ENCODE results near the gene NUMA1.

GRCh38 chr11:72037554-72038311, 42.6 kb downstream of the NUMA1 start:
- TF ChIP-seq, protein P1, sequence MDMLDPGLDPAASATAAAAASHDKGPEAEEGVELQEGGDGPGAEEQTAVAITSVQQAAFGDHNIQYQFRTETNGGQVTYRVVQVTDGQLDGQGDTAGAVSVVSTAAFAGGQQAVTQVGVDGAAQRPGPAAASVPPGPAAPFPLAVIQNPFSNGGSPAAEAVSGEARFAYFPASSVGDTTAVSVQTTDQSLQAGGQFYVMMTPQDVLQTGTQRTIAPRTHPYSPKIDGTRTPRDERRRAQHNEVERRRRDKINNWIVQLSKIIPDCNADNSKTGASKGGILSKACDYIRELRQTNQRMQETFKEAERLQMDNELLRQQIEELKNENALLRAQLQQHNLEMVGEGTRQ (CRISPR knock-in tag; IDR thresholded peaks at IDR 0.05) = no peak
- TF ChIP-seq SMARCE1 (IDR thresholded peaks at IDR 0.05) (no peak), ELF1 (tag; IDR thresholded peaks at IDR 0.05) (no peak), GTF2F1 (IDR thresholded peaks at IDR 0.05; ENCODE audit: low read depth, low read length) (no peak), ZNF263 (CRISPR knock-in tag; IDR thresholded peaks at IDR 0.05; ENCODE audit: borderline replicate concordance) (no peak), TAF1 (IDR thresholded peaks at IDR 0.05; ENCODE audit: control insufficient read depth, extremely low read depth, insufficient read depth, low read length, severe bottlenecking) (no peak), BRF2 (IDR thresholded peaks at IDR 0.05; ENCODE audit: borderline replicate concordance, insufficient read depth, insufficient read length) (no peak), CTCF (IDR thresholded peaks at IDR 0.05 in 2 of 3, conservative IDR thresholded peaks at IDR 0.05 in 1 of 3; ENCODE audit: insufficient read depth in 2 of 3, low read depth in 1 of 3, low read length in 3 of 3) (no peak), MAFF (IDR thresholded peaks at IDR 0.05; ENCODE audit: low read length) (no peak)
- TF ChIP-seq, protein P2, sequence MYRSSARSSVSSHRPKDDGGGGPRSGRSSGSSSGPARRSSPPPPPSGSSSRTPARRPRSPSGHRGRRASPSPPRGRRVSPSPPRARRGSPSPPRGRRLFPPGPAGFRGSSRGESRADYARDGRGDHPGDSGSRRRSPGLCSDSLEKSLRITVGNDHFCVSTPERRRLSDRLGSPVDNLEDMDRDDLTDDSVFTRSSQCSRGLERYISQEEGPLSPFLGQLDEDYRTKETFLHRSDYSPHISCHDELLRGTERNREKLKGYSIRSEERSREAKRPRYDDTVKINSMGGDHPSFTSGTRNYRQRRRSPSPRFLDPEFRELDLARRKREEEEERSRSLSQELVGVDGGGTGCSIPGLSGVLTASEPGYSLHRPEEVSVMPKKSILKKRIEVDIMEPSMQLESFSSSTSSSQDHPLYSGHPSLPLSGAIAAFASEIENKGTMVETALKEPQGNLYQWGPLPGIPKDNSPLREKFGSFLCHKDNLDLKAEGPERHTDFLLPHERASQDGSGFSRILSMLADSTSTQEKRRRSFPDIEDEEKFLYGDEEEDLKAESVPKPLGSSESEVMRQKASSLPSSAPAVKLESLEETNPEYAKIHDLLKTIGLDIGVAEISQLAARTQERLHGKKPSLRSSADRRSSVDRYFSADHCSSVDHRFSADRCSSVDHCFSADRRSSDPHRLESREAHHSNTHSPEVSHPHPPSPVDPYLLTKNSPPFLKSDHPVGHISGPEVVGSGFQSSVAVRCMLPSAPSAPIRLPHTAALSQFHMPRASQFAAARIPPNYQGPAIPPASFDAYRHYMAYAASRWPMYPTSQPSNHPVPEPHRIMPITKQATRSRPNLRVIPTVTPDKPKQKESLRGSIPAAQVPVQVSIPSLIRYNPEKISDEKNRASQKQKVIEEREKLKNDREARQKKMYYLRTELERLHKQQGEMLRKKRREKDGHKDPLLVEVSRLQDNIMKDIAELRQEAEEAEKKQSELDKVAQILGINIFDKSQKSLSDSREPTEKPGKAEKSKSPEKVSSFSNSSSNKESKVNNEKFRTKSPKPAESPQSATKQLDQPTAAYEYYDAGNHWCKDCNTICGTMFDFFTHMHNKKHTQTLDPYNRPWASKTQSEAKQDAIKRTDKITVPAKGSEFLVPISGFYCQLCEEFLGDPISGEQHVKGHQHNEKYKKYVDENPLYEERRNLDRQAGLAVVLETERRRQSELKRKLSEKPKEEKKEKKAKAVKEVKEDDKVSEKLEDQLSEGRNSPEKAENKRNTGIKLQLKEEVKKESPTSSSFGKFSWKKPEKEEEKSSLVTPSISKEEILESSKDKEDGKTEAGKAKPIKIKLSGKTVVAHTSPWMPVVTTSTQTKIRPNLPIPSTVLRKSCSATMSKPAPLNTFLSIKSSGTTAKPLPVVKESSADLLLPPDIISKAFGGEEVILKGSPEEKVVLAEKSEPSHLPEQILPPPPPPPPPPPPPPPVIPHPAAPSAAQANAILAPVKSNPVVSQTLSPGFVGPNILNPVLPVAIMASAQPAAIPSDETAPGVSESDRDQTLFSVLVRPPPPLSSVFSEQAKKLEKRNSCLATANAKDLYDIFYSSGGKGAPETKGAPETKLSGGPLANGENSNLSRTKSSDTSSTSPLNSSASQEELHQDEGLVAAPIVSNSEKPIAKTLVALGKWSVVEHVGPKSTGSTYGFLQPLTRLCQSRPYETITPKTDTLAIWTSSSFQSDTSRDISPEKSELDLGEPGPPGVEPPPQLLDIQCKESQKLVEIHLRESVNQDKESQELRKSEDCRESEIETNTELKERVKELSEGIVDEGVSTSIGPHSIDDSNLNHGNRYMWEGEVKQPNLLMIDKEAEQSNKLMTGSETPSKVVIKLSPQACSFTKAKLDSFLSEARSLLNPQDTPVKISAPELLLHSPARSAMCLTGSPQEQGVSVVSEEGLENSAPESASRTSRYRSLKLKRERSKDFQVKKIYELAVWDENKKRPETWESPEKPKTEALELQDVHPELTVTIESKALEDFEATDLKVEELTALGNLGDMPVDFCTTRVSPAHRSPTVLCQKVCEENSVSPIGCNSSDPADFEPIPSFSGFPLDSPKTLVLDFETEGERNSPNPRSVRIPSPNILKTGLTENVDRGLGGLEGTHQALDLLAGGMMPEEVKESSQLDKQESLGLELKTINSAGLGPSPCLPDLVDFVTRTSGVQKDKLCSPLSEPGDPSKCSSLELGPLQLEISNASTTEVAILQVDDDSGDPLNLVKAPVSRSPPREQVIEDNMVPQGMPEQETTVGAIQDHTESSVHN (IDR thresholded peaks at IDR 0.05; ENCODE audit: borderline replicate concordance in 1 of 2, low read depth in 1 of 2) = no peak

Data from K562 (cell line).